Uterus (tissue), 4 donors: ENCODE measurements around the gene AQP11. TPM values are rescaled to one million over a fixed set of nuclear protein-coding genes. Genes with fewer than 3 reads are reported as not detected.
A peak's percentile ranks its signal among the peaks of the same experiment; 100 is the strongest.
"Not testable (repeated sequence)": the region's sequence is repeated elsewhere in the genome, so short reads cannot be mapped to it uniquely, and the experiment has no call there.

Experiments
- DNase-seq, 2 donors: peaks; one replicate each; pipeline ENCODE4 v3.0.0-alpha.2; 2019 to 2020
- H3K27ac ChIP-seq, 2 donors: fragments of 200-600 bp; sonication (generic); 1 replicate in 1 of 2; 2 replicates in 1 of 2; pipeline ENCODE4 v1.5.1; 2016 to 2018
- H3K27me3 ChIP-seq, 2 donors: fragments of 200-600 bp; sonication (generic); one replicate each; pipeline ENCODE4 v1.5.1; 2018 to 2019; ENCODE audit warnings: control low read depth in 1 of 2
- H3K36me3 ChIP-seq, 2 donors: fragments of 200-600 bp; sonication (generic); one replicate each; pipeline ENCODE4 v1.5.1; 2019; ENCODE audit warnings: control low read depth in 1 of 2
- H3K4me1 ChIP-seq, 2 donors: fragments of 200-600 bp; sonication (generic); one replicate each; pipeline ENCODE4 v1.5.1; 2018 to 2019; ENCODE audit warnings: control low read depth in 1 of 2
- H3K4me3 ChIP-seq, 2 donors: fragments of 200-600 bp; sonication (generic); 1 replicate in 1 of 2; 2 replicates in 1 of 2; pipeline ENCODE4 v1.5.1; 2018 to 2019; ENCODE audit warnings: mild to moderate bottlenecking in 1 of 2
- H3K9me3 ChIP-seq, 2 donors: fragments of 200-600 bp; sonication (generic); one replicate each; pipeline ENCODE4 v1.5.1; 2019; ENCODE audit warnings: control low read depth in 1 of 2
- POLR2A ChIP-seq, 2 donors: fragments of 450-650 bp; IDR thresholded peaks; one replicate each; pipeline ENCODE4 v1.6.1; 2016; ENCODE audit warnings: antibody characterized with exemption in 2 of 2, mild to moderate bottlenecking in 1 of 2, moderate library complexity in 1 of 2
- intact Hi-C: fragments of 100-400 bp; cut with DNase I; formaldehyde crosslinking; loops from one replicate; pipeline ENCODE4 v1.15.1; 2023; ENCODE audit warnings: low total_unique reads
- total RNA-seq, 4 donors: library from RNA; depleted of rRNA in 3 of 4; stranded (reverse); fragments of >200 nt in 3 of 4; gene quantifications; one replicate each; pipeline versions ENCODE4 v1.1.0 to v1.2.4, GENCODE V29; 2014 to 2023
- TF ChIP-seq, protein P1 (sequence below), 4 experiments: fragments of 200-600 bp in 2 of 4; fragments of 450-650 bp in 2 of 4; sonication (generic) in 2 of 4; IDR thresholded peaks; one replicate each; pipeline ENCODE4 v1.5.1; 2016 to 2019; ENCODE audit warnings: antibody characterized with exemption in 4 of 4, mild to moderate bottlenecking in 2 of 4, moderate library complexity in 1 of 4
- donor health status: DM: yes; HTN: yes; CAD: no.

AQP11 gene
- total RNA-seq, 4 donors from 2014 or later, result 0.73 to 6.9 (median 1.9) TPM; not detected in 1

DNA sequence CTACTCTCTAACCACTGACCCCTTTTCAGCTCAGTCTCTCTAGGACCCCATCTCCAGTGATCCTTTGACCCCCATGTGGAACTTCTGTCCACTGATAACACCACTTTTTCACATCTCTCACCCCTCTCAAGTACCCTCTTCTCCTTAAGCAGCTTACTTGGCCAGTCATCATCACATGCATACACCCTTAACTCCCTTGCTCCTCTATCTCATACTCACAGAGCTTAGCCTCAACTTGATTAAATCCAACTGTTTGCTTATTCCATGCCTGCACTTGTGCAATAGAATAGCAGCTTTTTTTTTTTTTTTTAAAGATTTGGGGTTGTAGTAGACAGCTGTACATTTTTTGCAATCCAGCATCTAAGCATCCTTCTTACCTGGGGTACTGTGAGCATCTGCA lies 22.2 kb downstream of the AQP11 start:
- Histone ChIP-seq H3K4me3 (no peak overlapping the region), H3K36me3 (no peaks in the 10 kb centered on the region), H3K9me3 (no peaks in the 10 kb centered on the region), H3K27me3 (no peaks in the 10 kb centered on the region), H3K4me1 (no peaks in the 10 kb centered on the region), H3K27ac (no peak overlapping the region)
- DNase-seq, result no peak
- TF ChIP-seq, protein P1, sequence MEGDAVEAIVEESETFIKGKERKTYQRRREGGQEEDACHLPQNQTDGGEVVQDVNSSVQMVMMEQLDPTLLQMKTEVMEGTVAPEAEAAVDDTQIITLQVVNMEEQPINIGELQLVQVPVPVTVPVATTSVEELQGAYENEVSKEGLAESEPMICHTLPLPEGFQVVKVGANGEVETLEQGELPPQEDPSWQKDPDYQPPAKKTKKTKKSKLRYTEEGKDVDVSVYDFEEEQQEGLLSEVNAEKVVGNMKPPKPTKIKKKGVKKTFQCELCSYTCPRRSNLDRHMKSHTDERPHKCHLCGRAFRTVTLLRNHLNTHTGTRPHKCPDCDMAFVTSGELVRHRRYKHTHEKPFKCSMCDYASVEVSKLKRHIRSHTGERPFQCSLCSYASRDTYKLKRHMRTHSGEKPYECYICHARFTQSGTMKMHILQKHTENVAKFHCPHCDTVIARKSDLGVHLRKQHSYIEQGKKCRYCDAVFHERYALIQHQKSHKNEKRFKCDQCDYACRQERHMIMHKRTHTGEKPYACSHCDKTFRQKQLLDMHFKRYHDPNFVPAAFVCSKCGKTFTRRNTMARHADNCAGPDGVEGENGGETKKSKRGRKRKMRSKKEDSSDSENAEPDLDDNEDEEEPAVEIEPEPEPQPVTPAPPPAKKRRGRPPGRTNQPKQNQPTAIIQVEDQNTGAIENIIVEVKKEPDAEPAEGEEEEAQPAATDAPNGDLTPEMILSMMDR (IDR thresholded peaks at IDR 0.05), result no peak
- TF ChIP-seq POLR2A (IDR thresholded peaks at IDR 0.05), result no peak
- intact Hi-C loops, result no loop called here

DNA sequence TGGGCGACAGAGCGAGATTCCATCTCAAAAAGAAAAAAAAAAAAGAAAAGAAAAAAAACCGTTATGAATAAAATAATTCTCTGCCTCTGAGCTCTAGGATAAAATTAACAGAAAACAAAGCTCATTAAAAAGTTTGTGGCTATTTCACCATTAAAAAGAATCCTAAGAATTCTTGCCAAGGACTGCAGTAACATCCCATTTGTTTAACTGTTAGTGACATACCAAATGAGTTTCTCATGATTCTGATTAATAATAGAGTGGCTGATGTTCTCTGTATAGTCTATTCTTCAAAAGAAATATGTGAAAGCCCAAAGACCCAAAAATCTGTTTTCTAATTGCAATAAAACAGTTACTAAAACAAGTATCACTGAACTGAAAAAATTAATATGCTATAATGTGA lies 28.1 kb downstream of the AQP11 start:
- TF ChIP-seq, protein P1 (IDR thresholded peaks at IDR 0.05), result no peak
- no peak for TF ChIP-seq POLR2A (IDR thresholded peaks at IDR 0.05)
- Histone ChIP-seq H3K27ac (no peak overlapping the region), H3K36me3 (no peaks in the 10 kb centered on the region), H3K27me3 (no peaks in the 10 kb centered on the region), H3K4me3 (no peak overlapping the region), H3K9me3 (no peaks in the 10 kb centered on the region), H3K4me1 (no peaks in the 10 kb centered on the region)
- DNase-seq, result no peak
- intact Hi-C loops, result no loop called here

DNA sequence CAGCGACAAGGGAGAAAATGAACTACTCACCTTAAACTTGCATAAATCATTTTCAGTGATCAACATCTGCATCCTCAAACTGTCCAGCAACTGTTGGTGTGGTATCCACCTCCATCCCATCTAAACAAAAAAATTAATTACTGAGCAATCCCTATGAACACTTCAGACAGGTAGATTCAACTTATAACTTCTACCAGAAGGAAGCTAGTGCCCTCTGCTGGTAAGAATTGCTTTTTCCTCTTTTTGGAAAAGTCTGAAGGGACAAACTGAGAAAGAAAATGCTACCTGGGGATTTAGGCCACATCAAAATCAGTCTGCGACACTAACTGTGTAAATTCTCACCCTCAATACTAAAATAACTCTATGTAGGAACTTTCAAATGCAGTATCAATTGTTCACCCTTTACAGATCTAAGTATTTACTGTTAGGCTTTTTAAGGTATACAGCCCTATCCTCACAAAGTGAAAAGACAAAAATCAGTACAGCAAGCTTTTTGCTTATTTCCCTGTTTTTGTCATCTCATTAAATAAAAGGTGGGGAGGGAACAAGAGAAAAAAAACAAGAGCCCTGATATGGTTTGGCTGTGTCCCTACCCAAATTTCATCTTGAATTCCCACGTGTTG lies 29.9 kb downstream of the AQP11 start:
- TF ChIP-seq, protein P1 (IDR thresholded peaks at IDR 0.05), result peak; percentile 36 to 59 (median 50)
- TF ChIP-seq POLR2A (IDR thresholded peaks at IDR 0.05), result no peak
- no peaks in the 10 kb centered on the region for H3K36me3 ChIP-seq
- no peak for DNase-seq
- no peak overlapping the region for H3K27ac ChIP-seq
- H3K9me3 ChIP-seq, result no peaks in the 10 kb centered on the region
- no peaks in the 10 kb centered on the region for H3K4me1 ChIP-seq
- H3K27me3 ChIP-seq, result no peaks in the 10 kb centered on the region
- intact Hi-C loops, result no loop called here
- H3K4me3 ChIP-seq, result no peak overlapping the region

DNA sequence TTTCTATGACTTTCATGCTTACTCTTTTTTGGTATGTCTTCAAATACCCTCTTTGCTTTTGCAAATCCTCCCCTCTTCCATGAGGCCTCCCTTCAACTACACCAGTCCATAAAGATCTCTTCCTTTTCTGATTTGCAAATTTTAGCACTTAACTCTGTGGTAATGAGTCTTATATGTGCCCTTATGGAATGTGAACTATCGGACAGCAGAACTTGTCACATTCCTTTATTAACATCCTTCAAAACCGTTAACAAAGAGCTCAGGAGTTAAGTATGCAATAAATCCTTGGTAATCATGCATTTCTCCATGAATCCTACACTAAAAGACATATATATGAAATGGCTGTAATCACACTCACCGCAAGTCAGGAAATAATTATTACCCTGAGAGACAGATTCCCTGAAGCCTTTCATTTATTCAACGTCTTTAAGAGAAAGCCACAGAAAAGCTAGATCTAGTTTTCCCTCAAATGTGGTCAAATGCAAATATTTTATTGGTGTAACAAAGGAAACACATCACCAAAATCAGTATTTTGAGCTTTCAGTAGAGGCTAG lies 40.5 kb downstream of the AQP11 start:
- Histone ChIP-seq H3K27me3 (no peaks in the 10 kb centered on the region), H3K4me1 (peaks cover 0 to 5% of the 10 kb centered on the region in 2 donors), H3K4me3 (no peak overlapping the region), H3K27ac (no peak overlapping the region), H3K36me3 (no peaks in the 10 kb centered on the region), H3K9me3 (no peaks in the 10 kb centered on the region)
- TF ChIP-seq, protein P1 (IDR thresholded peaks at IDR 0.05), result no peak
- TF ChIP-seq POLR2A (IDR thresholded peaks at IDR 0.05), result no peak
- intact Hi-C loops, result no loop called here
- no peak for DNase-seq

DNA sequence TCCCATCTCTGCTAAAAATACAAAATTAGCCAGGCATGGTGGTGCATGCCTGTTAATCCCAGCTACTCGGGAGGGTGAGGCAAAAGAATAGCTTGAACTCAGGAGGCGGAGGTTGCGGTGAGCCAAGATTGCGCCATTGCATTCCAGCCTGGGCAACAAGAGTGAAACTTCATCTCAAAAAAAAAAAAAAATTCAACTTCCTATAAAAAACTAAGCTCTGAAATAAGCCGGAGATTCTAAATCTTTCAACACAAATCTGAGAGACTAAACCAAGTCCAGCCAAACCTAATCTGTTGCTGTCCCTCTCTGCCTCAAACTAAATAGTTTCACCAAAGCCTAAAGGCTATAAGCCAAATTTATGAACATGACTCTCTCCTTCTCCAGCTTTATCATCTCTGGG lies 44.2 kb downstream of the AQP11 start:
- intact Hi-C loops, result not testable (repeated sequence)

More for the DNA sequence above, 44.2 kb downstream of the AQP11 start:
- not testable (repeated sequence) for DNase-seq, H3K36me3 ChIP-seq, H3K4me1 ChIP-seq, H3K4me3 ChIP-seq, H3K27ac ChIP-seq, H3K9me3 ChIP-seq, H3K27me3 ChIP-seq
